Stimulated activated CD4-positive, alpha-beta T cell treated with anti-CD3 and anti-CD28 coated beads, Interleukin-2, amount 100 ng/mL, for 4 hours (primary cell): ENCODE data around the gene EPS8.
"Not testable (repeated sequence)": the region's sequence is repeated elsewhere in the genome, so short reads cannot be mapped to it uniquely, and the experiment has no call there.

Experiments
- DNase-seq: peaks from one replicate; pipeline ENCODE4 v3.0.0-alpha.2; 2020; ENCODE audit warnings: low read depth

Gene EPS8

GRCh38 chr12:15644700-15645099 is 144.5 kb downstream of the EPS8 start:
- DNase-seq = no peak

GRCh38 chr12:15638231-15638630 is 151.0 kb downstream of the EPS8 start:
- no peak for DNase-seq

GRCh38 chr12:15636060-15636890 is 152.9 kb downstream of the EPS8 start:
- DNase-seq = no peak

DNA sequence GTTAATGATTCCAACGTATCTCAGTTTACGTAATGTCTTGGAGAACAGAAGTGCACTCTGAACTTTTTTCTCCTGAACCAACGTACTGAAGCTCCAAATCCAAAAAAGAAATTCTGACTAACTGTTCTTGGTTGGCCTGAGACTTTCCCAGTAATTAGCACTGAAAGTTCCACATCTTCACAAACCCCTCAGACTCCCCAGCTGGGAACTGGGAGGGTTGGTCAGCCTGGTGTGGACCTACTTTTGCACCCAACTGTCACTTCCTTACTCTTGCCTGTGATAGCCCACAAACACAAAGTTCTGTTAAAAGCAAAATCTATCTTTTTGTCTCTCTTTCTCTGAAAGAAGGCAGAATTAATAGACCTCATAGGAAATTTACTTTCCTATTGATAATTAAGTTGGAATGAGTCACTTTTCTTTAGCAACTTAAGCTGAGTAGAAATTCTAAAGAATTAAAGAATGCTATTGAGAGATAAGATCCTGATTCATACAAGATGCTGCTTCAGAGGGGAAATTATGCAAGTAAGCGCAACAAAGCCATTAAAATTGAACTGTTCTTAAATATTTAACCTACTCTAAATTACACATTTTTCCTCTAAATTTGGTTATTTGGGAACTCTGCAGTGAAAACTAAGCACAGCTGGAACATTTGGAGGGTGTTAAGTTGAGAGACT is 155.0 kb downstream of the EPS8 start:
- DNase-seq = no peak

DNA sequence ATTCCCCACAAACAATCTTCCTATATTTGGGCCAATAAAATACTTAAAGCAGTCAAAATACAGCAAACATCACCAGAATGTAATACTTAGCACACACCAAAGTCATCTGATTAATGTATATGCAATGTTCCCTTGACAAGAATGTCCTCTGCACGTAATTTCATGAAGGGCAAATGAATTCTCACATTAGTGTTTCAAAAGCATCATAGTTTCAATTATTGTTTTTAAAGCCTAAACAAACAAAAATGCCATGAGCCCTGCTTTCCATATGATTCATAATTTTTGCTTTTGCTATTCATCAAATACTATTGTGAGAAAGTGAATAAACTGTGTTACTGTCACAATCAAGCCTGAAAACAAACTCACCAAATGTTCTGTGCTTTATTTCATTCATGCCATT is 156.0 kb downstream of the EPS8 start:
- DNase-seq = no peak

GRCh38 chr12:15632708-15633107 is 156.5 kb downstream of the EPS8 start:
- DNase-seq = no peak

DNA sequence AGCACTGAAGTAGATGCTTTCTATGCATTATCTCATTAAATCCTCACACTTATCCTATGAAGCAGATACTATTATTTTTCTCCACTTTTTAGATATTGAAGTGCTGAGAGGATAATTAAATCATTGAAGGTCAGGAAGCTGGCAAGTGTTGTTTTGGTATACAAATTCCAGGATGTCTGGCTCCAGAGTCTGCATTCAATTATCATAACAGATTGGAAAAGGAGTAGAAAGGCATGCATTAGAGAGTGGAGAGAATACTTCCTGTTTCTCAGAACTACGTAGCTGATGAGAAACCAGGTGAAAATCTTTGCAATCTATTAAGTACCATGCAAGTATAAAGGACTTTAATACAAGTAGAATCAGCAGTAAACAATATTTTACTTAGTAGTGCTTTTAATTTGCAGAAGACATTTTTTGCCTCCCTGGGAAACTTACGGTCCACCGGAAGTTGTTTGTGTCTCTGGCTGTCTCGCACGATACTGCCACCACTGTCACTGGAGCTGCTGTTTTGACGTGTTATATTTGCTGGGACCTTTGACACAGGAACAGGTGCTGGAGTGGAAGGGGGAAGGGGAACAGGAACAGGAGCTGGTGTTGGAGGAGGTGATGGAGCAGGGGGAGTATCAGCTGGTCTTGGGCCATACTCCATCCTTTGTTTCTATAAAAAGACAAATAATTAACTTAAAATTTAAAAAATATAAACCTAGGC is 158.0 kb downstream of the EPS8 start:
- no peak for DNase-seq

DNA sequence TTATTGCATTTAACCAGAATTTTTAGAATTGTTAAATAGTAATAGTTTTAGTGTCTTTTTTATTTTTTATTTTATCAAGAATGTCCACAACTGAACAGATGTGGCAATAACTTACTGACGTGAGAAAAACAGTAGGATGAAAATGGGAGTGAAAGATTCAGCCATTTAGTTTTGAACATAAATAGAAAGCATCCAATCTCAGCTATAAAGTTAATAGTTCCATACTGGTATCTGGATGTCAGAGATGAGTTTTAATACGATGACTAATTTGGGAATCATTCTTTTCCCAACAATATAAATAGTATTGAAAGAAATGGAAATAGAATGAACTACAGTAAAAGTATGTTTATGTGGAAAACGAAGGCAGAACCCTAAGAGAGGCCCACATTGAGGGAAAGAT is 159.4 kb downstream of the EPS8 start:
- no peak for DNase-seq

GRCh38 chr12:15629108-15629507 is 160.1 kb downstream of the EPS8 start:
- no peak for DNase-seq

DNA sequence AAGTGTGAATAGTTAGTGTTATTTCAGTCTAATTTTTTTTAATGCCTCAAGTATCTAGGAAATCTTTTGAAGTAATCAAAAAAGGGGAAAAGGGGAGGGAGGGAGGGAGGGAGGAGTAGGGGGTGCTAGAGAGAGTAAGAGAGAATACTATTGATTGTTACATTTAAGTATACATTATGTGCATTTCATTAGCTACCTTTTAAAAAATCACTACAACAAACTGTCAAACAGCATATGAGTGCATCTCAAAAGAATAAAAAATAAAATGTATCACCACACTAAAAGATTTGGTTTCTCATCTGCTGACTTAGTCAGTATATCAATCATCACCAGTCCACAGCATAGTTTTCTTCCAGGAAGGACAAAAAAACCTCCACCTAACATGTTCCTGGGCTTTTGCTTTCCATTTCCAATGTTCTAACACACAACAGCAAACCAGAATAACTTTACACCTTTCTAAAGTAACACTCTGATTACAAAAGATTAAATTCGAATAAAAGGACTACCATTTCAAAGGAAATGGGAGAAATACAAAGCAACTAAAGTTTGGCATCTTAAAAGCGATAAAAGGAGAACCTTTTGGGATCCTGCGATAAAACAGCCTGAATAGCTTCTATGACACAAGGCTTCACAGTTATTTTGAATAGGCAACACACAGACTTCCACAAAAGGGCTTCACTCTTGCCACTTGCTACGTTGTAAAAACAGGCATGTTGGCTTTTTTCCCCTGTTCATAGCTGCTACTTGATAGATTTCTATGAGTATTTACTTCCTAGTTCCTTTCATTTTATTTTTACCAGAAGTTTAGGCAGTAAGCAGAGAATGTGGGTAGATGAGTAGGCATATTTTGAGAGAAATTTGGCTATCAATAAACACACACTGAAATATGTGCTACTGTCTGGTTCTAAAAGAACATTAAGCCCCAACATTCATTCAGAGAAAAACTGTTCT is 160.9 kb downstream of the EPS8 start:
- DNase-seq = no peak

DNA sequence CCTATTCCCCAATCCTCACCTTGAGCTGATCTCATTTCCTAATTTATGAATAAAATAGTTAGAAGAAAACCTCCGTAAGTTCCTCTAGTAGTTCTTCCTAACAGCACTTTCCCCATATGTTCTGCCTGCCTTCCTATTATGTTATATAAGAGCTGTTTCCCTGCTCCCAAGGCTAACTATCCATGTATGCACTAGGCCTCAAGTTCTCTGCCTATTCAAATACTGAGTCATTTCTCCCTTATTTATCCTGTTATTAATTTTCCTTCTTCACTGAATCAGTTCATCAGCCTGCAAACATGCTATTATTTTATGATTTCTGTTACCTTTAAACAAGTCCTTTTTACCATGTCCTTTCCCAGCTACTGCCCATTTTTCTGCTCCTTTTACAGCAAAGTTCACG is 164.1 kb downstream of the EPS8 start:
- no peak for DNase-seq

DNA sequence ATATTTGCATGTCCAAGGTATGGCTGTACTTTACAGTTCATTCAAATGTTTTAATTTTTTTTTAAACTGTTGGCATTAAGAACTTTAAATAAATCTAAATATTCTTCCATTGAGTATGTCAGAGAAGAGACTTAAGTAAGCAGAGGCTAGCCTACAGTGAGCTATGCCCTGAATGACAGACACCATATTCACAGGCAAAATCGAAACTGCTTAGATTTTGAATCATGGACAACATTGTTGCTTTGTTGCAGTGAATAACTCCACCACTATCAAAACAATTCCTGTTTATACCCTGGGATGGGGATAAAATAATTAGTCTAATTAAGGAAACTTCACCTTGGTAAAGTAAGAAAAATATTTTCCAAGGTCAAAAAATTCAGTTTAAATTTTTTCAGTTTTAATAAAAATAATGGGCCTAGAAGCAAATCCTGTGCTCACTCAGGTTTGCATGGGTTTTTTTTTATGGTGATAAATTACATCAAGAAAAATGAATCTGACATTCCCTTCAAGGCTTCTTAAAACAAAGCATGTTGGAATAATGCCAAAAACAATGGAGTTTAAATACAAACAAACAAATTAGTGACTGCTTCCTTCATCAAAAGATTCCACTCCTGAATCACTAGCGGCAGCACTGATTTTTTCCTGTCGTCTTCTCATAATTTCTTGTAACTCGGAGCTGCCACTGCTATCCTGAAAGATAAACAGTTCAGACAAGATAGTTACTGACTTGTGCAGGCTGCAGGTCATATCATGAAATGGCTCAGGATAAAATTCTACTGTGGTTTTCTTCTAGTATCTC is 168.2 kb downstream of the EPS8 start:
- no peak for DNase-seq

GRCh38 chr12:15616495-15616894 is 172.7 kb downstream of the EPS8 start:
- not testable (repeated sequence) for DNase-seq

DNA sequence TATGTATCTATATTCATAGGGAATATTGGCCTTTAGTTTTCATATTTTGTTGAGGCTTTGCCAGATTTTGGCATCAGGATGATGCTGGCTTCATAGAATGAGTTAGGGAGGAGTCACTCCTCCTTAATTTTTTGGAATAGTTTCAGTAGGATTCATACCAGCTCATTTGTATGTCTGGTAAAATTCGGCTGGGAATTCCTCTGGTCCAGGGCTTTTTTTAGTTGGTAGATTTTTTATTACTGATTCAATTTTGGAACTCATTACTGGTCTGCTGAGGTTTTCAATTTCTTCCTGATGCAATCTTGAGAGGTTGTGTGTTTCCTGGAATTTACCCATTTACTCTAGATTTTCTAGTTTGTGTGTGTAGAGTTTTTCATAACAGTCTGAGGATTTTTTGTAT is 175.2 kb downstream of the EPS8 start:
- no peak for DNase-seq

DNA sequence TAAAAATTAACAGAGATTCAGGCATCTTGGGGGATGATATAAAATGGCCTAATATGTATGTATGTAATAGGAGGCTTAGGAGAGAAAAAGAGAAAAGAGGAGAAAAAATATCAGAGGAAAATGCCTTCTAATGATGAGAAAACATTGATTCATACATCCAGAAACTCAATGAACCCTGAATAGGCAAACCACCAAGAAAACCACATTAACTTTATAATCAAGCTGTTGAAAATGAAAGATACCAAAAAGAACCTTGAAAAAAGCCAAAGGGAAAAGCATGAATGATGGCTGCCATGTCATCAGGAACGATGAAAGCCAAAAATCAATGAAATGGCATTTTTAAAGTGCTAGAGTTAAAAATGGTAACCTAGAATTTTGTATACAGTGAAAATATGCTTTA is 180.2 kb downstream of the EPS8 start:
- DNase-seq = no peak

DNA sequence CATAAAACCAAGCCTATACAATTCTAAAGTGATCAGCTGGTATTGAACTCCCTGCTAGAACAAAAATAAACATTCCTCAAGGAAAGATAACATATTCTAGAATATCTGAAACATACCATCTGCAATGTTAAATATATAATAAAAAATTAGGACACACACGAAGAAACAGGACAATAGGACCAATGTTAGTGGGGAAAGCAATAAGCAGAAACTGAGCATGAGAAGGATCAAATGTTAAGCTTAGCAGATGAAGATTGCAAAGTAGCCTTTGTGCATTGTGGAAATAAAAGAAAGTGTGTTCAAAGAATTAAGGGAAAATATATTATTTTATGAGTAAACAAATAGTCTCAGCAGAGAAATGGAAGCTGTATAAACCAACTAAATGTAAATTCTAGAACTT is 180.8 kb downstream of the EPS8 start:
- no peak for DNase-seq

- no peak for DNase-seq
Measured at GRCh38 chr12:15605881-15606590, 183.2 kb downstream of the EPS8 start.

GRCh38 chr12:15603474-15604085 is 185.6 kb downstream of the EPS8 start:
- no peak for DNase-seq

DNA sequence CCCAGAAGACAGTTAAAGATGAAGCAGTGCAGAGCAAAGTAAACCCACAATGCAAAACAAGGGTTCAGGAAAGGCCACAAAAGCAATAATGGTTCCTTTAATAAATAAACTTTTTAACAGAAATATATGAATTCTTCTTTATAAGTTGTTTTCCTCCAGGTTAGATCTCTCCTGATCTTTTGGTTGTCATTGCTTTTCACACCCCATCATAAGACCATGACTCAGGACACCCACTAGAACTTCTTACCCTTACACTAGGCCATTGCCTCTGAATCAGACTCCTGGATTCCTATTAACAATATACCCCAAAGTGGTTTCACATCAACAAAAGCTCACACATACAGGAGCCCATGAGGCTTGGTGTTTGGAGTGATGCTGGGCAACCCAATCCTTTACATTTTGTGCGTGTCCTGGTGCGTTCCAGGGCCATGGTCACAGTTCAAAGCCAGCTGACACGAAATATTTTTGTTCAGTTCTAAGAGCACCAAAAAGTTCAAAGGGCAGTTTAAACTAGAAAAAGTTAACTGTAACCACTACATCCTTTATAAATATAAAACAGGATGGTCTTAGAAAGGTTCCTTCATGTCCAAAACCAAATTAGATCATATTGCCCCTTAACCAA is 187.0 kb downstream of the EPS8 start:
- no peak for DNase-seq
